ENCODE data around the gene ASIC2. TPM values are rescaled to one million over a fixed set of nuclear protein-coding genes. Genes with fewer than 3 reads are reported as not detected.

The ASIC2 gene
- total and polyA plus RNA-seq, 2 experiments from 2014 or later: 0.52 to 2.8 TPM

GRCh38 chr17:33285413-33285812 is 7.7 kb downstream of the ASIC2 start (continued):
- TF ChIP-seq ZNF462 (CRISPR knock-in tag; IDR thresholded peaks at IDR 0.05) (no peak), EZH2 (IDR thresholded peaks at IDR 0.05; ENCODE audit: low read depth, unreplicated experiment) (no peak), REST (IDR thresholded peaks at IDR 0.05; ENCODE audit: unreplicated experiment) (no peak)

GRCh38 chr17:33284022-33284421 is 9.1 kb downstream of the ASIC2 start:
- Histone ChIP-seq H4K20me1 (replicated peaks; ENCODE audit: insufficient read depth) (no peaks in the 10 kb centered on the region), H3K4me1 (ENCODE audit: insufficient read depth) (no peaks in the 10 kb centered on the region), H3K4me3 (no peak overlapping the region), H3K36me3 (ENCODE audit: insufficient read depth) (no peaks in the 10 kb centered on the region), H3F3A (replicated peaks; ENCODE audit: low read depth) (no peaks in the 10 kb centered on the region), H3K9me2 (ENCODE audit: insufficient read depth) (no peaks in the 10 kb centered on the region), H3K27me3 (ENCODE audit: insufficient read depth) (peaks cover 3% of the 10 kb centered on the region; the same call in 1 of the 2 replicates), H3K4me2 (no peak overlapping the region), H3K79me2 (replicated peaks; ENCODE audit: insufficient read depth) (no peaks in the 10 kb centered on the region), H3K27ac (ENCODE audit: low read depth) (no peak overlapping the region), H2AFZ (no peak overlapping the region)
- Mint-ChIP-seq H3K4me1 (no peaks in the 10 kb centered on the region), H3K36me3 (ENCODE audit: low read depth) (no peaks in the 10 kb centered on the region), H3K27ac (no peak overlapping the region), H3K4me3 (no peak overlapping the region), H3K27me3 (ENCODE audit: insufficient read depth, low read depth, poor library complexity) (peaks cover 6% of the 10 kb centered on the region), H3K9me3 (no peaks in the 10 kb centered on the region)
- DNase-seq (ENCODE audit: low spot score) (no peak), ATAC-seq (no peak)
- TF ChIP-seq ETS1 (IDR thresholded peaks at IDR 0.05) (no peak), CTCF (conservative IDR thresholded peaks at IDR 0.05; ENCODE audit: low read depth in 2 of 2) (no peak), EZH2phosphoT487 (IDR thresholded peaks at IDR 0.05; ENCODE audit: unreplicated experiment) (no peak), EZH2 (IDR thresholded peaks at IDR 0.05; ENCODE audit: low read depth, unreplicated experiment) (no peak), JUNB (IDR thresholded peaks at IDR 0.05; ENCODE audit: unreplicated experiment) (no peak), ZNF114 (CRISPR knock-in tag; IDR thresholded peaks at IDR 0.05) (no peak)
